Stomach (tissue), 4 donors: ENCODE data around the gene CCDC127.

Experiments
- CTCF ChIP-seq, 7 experiments: fragments of 450-650 bp in 4 of 7; fragments of 200-600 bp in 3 of 7; sonication (generic) in 3 of 7; IDR thresholded peaks; one replicate each; pipeline ENCODE4 v1.5.1; 2016 to 2019; ENCODE audit warnings: antibody characterized with exemption in 7 of 7, control low read depth in 2 of 7, mild to moderate bottlenecking in 1 of 7
- POLR2A ChIP-seq, 4 donors: fragments of 450-650 bp; IDR thresholded peaks; one replicate each; pipeline ENCODE4 v1.6.1; 2016; ENCODE audit warnings: antibody characterized with exemption in 4 of 4, control low read depth in 2 of 4, mild to moderate bottlenecking in 1 of 4, moderate library complexity in 1 of 4

DNA sequence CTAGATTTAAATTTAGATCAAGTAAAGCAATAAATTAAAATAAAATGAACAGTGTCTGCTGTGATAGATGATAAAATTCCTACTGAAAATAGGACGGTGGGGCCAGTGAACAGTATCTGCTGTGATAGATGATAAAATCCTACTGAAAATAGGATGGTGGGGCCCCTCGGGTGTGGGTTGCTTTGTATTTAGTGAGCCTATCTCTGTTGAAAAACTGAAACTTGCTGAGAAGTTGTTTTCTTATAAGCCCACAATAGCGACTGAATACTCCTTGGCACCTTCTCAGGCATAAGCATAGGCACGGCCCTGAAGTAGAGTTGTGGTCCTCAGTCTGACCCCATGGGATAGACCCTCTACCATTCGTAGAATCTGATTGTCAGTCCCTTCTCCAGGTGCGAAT lies 5.8 kb upstream of the CCDC127 start:
- TF ChIP-seq CTCF (IDR thresholded peaks at IDR 0.05) (no peak), POLR2A (IDR thresholded peaks at IDR 0.05) (no peak)
